ENCODE measurements around the gene DYNLT4. TPM values are rescaled to one million over a fixed set of nuclear protein-coding genes. Genes with fewer than 3 reads are reported as not detected.

The DYNLT4 gene
- total RNA-seq, 1 donor = not detected

DNA sequence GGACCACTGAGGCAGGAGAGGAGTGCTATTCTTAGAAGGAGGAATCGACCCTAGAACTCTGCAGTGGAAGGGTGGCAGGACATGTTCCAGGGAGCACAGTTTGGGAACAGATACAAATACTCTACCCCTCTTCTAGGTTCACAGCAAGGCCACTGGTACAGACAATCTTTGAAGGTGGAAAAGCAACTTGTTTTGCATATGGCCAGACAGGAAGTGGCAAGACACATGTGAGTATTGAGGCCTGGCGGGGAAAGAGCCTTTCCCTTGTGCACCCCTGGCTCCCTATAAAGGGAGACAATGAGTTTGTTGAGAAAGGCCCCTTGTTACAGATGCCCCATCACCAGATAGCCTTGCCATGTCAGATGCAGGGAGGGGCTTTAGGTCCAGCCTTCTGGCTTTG, 49.7 kb downstream of the DYNLT4 start:
- no peak overlapping the region for H3K4me3 ChIP-seq (ENCODE audit: low read depth, low read length)
- TF ChIP-seq, protein P1, sequence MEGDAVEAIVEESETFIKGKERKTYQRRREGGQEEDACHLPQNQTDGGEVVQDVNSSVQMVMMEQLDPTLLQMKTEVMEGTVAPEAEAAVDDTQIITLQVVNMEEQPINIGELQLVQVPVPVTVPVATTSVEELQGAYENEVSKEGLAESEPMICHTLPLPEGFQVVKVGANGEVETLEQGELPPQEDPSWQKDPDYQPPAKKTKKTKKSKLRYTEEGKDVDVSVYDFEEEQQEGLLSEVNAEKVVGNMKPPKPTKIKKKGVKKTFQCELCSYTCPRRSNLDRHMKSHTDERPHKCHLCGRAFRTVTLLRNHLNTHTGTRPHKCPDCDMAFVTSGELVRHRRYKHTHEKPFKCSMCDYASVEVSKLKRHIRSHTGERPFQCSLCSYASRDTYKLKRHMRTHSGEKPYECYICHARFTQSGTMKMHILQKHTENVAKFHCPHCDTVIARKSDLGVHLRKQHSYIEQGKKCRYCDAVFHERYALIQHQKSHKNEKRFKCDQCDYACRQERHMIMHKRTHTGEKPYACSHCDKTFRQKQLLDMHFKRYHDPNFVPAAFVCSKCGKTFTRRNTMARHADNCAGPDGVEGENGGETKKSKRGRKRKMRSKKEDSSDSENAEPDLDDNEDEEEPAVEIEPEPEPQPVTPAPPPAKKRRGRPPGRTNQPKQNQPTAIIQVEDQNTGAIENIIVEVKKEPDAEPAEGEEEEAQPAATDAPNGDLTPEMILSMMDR (IDR thresholded peaks at IDR 0.05; ENCODE audit: insufficient read depth, low read depth, low read length) = no peak
- DNase-seq (ENCODE audit: low read depth) = no peak

Small RNA genes lying within 50 kb of the gene (small RNA-seq; reads per million reads assigned to genes)
- gene AL136380.1 = not detected
- 3,298 reads per million, percentile 99 among the genes with 10 or more reads in this experiment for gene SNORD38A
- gene SNORD38B = not detected
- gene SNORD46 = 27.2 reads per million, percentile 94 among the genes with 10 or more reads in this experiment
- gene SNORD55 = not detected

Other genes with a start within 250 kb of the DYNLT4 start
- 6.4 and 7.3 TPM in 2 replicates for gene TMEM53, start 132.9 kb downstream of the DYNLT4 start, total RNA-seq
- 0.32 and 0.43 TPM in 2 replicates for gene ARMH1, start 132.6 kb downstream of the DYNLT4 start, total RNA-seq
- not detected in 2 replicates for gene RNU5D-1, start 76.2 kb downstream of the DYNLT4 start, total RNA-seq
- 18.7 and 26.8 TPM in 2 replicates for gene KIF2C, start 67.5 kb downstream of the DYNLT4 start, total RNA-seq
- gene RPS8, start 31.8 kb downstream of the DYNLT4 start, total RNA-seq = 1,148 and 1,233 TPM in 2 replicates
- not detected in 2 replicates for gene BEST4, start 19.2 kb downstream of the DYNLT4 start, total RNA-seq
- gene PLK3, start 7.0 kb downstream of the DYNLT4 start, total RNA-seq = 44.0 and 44.5 TPM in 2 replicates
- gene BTBD19, start 1.2 kb upstream of the DYNLT4 start, total RNA-seq = 11.6 and 13.0 TPM in 2 replicates
- under 0.01 and 0.32 TPM in 2 replicates for gene PTCH2, start 35.9 kb upstream of the DYNLT4 start, total RNA-seq
- gene EIF2B3, start 179.2 kb upstream of the DYNLT4 start, total RNA-seq = 36.7 and 45.3 TPM in 2 replicates
- gene HECTD3, start 204.0 kb upstream of the DYNLT4 start, total RNA-seq = 20.3 and 25.1 TPM in 2 replicates
- 136 and 179 TPM in 2 replicates for gene UROD, start 204.9 kb upstream of the DYNLT4 start, total RNA-seq

All from fibroblast of villous mesenchyme (primary cell).